GOT3 (cell line): ENCODE data around the gene ZNG1E.
"Not testable (repeated sequence)": the region's sequence is repeated elsewhere in the genome, so short reads cannot be mapped to it uniquely, and the experiment has no call there.

Experiments
- DNase-seq: peaks from one replicate; lab custom pipeline; 2025; ENCODE audit warnings: mixed read lengths; lab: John Stamatoyannopoulos, UW

The ZNG1E gene

GRCh38 chr9:65675589-65676021 is at the start of gene ZNG1E:
Gene ZNG1E (plus strand): TSS chr9:65675928. CDS start chr9:65675977, 49 bp downstream.
- not testable (repeated sequence) for DNase-seq

GRCh38 chr9:65673579-65673978 is 2.1 kb upstream of the ZNG1E start:
- DNase-seq, result not testable (repeated sequence)

- DNase-seq, result not testable (repeated sequence)
Observed at GRCh38 chr9:65675018-65675417, 710 bp upstream of the ZNG1E start.

GRCh38 chr9:65676389-65676788 is 661 bp downstream of the ZNG1E start:
- DNase-seq, result not testable (repeated sequence)

- not testable (repeated sequence) for DNase-seq
Observed at GRCh38 chr9:65678533-65678932, 2.8 kb downstream of the ZNG1E start.

GRCh38 chr9:65703550-65703949 is 27.8 kb downstream of the ZNG1E start:
- not testable (repeated sequence) for DNase-seq

GRCh38 chr9:65714445-65714844 is 38.7 kb downstream of the ZNG1E start:
- DNase-seq, result not testable (repeated sequence)

GRCh38 chr9:65737096-65737564 is 61.4 kb downstream of the ZNG1E start, which contains the start of gene FOXD4L4:
Gene FOXD4L4 (plus strand): TSS chr9:65737146. CDS start chr9:65737146, 0 bp downstream.
- not testable (repeated sequence) for DNase-seq

GRCh38 chr9:65738133-65738532 is 62.4 kb downstream of the ZNG1E start:
- DNase-seq, result not testable (repeated sequence)
